Stimulated activated CD8-positive, alpha-beta memory T cell treated with anti-CD3 and anti-CD28 coated beads, Interleukin-12 subunit alpha, Interleukin-12 subunit beta, amount 100 ng/mL, for 24 hours (primary cell): ENCODE data around the gene GPC6.
"Not testable (repeated sequence)": the region's sequence is repeated elsewhere in the genome, so short reads cannot be mapped to it uniquely, and the experiment has no call there.

ENCODE experiments used
- DNase-seq: peaks from one replicate; pipeline ENCODE4 v3.0.0-alpha.2; 2020; ENCODE audit errors: extremely low read depth

Gene GPC6

DNA sequence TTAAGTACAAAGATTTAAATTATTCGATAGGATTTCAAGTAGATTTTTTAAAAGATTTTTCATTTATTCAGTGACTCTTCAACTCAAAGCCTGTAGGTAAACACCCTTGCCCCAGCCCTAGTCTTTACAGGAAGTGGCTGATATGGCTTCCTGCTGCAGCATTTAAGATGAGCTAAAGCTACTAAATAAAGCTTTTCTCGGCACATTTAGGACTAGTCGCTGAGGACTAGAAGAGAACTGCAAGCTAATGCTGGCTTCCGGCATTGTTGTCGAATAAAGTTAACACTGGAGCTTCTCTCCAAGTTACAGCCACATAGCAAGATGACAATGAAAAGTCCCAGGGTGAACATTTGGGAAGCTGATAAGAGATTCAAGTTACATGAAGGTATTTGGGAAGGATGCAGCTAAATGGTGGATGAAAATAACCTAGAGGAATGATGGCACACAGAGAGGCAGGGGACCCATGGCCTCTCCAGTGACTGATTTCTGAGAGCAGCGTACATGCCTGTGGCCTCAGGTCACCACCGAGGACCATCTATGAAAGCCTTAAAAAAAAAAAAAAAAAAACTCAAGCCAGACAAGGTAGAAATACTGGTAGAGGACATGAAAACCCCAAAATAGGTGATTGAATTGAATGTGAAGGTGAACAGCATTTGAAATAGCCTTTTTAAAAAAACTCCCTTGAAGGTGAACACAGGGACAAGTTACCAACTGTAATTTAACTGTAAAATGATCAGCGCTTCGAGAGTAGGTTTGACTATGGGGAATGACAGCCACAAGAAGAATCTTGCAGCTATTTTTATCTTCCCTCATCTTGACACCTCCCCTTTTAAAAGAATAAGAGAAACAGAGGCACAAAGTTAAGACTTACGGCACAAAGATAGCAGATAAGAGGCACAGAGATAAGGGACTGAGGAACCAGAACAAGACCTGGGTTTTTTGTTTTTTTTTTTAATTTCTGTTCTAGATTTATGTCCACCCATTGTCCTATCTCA lies 1097.5 kb downstream of the GPC6 start:
- DNase-seq, result no peak

DNA sequence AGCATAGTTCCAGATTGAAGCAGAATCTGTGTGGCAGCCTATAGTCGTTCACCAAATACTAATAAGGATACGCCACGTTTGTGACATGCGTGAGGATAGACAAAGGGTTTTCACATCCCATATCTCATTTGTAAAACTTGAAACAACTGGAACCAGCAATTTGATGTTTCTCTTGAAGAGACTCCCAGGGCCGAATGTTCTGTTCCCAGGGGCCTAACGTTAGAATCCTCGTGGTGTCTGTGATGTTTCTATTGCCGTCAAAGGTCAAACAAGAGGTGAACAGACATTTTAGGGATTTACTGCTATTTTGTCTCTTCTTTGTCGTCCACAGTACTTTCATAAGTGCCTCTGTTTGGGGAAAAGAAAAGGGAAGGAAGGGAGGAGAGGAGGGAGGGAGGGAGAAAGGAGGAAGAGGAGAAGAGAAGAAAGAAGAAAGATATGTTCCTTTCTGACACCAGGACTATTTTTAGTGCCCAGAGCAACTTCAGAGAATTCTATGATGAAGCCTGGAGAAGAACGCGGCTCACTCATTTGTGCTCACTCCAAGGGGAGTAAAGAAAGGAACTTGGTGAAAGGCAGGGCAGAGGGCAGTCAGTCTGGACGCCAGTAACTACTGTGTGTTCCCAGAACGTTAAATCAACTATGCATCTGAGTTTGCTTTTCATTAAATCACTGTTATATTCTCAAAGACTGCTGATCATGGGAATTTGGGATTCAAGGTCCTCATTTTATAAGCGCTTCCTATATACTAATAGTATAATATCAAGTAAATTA lies 1098.3 kb downstream of the GPC6 start:
- no peak for DNase-seq

DNA sequence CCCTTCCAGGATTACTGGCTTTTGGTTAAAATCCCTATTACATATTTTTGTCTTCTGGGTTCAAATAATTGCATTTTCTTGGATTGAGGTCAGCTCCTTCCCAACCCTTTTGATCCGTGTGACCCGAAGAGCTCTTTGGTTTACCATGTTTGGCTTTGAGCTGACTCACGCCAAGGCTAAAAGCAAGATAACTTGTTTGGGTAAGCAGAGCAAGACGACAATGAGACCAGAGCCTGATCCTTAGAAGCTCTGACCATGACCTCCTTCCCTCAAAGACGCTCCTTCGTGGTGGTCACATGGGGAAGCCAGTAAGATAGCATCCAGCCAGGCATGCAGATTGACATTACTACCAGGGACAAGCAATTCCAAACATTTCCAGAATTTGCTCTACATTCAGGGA lies 1099.0 kb downstream of the GPC6 start:
- no peak for DNase-seq

DNA sequence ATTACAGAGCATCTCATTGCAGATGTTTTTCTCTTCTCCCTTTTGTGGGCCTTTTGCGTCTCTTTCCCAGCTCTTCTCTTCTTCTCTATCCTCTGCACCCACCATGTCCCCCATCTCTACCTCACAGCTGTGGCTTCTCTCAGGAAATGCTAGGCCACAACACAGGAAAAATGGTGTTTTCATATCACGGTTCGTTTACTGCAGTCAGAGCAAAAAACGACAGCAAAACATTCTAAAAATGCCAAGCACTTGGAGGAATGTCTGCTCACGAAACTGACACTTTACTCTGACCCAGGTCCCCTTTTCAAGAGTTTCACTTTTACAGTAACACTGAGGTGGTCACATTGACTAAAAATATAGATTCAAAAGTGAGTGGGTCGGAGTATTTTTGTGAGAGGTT lies 1100.7 kb downstream of the GPC6 start:
- no peak for DNase-seq

DNA sequence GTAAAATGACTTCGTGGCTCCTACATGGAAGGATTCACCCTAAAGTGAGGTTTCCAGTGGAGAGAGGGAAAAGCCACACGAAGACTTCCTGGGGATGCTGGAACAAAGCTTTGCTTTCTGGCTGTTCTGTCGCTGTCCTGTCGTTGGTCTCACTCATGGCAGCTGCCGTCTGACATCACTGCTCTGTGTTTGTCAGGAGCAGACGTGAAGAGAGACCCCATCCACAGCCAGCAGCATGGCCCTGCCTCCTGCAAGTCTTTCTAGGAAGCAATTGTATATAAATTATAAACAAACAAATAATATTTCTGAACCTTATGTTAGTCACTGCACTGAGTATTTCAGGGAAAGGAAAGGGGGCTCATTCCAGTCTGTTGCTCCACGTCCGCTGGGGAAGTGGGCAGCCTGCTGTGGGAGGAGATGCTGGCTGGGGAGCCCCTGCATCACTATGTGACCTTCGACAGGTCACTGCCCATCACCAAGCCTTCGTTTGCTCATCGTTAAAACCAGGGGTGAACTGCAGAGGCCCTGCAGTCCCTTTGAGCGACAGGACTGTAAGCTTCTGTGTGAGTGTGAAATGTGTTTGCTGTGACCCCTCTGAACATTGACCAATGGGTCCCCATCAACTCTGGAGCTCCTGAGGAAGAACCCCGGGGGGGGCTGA lies 1101.9 kb downstream of the GPC6 start:
- DNase-seq, result no peak

DNA sequence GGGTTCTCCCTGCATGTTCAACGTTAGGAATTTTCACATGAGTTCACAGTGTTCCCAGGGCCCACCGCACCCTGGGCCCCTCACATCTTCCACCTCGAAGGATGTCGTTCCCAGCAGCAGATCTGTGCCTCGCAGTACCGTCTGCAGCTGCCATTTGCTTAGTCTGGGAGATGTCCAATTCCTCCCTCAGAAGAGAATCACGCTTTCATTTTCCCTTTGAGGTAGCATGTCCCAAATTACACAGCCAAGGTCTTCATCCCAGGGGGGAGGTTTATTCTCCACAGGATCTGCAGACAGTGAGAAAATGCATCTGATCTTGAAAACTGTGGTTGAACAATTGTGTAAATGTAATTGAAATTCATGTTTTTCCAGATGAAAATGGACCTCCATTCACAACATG lies 1102.7 kb downstream of the GPC6 start:
- no peak for DNase-seq

DNA sequence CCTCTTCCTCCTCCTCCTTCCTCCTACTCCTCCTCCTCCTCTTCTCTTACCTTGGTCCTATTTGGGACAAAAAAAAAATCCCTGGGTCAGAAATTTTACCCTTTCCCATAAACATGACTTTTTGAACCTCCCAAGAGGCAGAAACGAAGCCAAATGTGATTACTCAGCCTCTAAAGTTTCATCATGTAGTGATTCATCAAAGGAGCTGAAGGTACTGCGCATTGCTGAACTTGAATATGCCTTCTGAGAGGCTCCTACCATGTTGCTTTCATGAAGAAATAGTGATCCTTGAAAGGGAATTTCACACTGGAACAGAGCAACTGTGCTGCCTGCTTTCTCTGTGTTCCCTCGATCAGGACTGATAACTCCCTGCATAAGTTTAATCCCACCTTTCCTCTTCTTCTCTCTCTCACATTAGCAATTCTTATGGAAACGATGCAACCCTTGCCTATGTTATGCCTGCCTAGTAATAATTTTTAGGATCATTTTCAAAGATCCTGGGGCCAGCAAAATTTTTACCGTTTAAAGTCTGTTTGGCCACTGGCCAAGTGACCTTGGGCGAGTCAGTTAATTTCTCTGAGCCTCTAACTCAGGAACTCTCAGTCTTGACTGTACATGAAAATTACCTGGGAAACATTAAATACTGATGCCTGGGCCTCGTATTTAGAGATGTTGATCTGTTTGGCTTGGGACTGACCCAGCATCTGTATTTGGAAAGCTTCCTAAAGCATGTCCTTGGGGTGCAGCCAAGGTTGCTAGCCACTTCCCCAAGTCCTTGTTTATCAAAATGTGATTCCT lies 1103.3 kb downstream of the GPC6 start:
- DNase-seq, result no peak

DNA sequence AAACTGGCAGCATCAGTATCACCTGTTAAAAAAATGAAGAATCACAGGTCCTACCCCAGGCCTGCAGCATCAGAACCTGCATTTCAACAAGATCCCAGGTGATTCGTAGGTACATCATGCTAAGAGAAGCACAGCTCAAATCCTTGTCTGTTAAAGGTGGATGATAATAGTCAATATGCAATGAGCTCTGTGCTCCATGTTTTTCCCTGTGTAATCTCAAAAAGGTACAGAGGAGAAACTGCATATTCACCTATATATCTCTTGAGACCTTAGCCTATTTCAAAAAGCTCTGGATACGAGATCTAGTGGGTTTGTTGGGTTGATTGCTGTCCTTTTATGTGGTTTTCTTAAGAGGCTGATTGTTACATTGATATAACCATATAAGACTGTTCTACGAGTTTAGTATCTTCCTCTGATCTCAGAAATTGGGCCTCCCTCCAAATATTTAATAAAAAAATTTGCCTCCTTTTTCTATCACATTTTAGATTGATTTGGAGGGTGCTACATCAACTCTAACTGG lies 1104.0 kb downstream of the GPC6 start:
- no peak for DNase-seq

DNA sequence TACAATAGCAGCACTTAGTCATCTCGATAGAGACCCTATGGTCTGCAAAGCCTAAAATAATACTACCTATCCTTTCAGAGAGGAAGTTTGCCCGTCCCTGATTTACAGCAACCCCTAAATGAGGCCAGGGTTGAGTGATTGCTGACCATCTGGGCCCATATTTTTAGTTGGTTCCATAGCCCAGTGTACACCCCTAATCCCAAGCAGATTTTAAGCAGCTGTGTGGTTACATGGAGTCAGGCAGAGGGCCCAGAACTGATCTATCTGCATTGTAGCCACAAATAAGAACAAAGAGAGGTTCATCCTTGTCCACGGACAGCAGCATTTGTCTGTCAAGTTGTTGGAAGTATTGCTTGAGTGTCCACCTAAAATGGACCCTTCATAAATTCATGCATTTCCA lies 1104.7 kb downstream of the GPC6 start:
- DNase-seq, result no peak

DNA sequence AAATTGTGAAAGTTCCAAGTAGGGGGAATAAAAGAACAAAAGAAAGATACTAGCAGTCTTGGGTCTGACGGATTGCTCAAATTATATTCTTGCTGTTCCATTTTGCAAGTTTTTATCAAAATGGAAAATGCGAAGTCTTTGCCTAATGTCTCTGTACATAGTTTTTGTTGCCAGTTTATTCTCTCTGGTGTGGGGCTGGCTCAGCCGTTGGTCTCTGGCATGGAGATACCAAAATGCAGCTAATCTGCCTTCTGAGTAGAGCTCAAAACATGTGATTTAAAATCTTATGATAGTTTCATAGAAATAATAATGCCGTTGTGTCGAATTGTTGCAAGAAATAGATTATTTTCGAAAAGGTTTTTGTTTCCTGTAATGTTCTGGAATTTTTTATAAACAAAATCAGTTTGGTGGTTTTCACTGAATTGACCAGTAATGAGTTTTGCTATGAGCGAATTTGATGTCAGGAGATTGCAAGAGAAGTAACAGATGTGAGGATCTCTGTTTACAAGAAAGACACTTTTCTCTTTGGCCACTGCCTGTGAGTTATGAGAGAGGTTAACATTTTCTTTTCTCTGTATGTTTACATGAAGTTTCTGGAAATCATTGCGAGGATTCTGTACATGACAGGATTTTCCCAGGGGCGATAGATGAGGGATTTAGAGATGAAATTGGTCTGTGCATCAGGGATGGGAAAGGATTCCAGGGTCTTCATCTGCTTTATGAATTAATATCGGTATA lies 1105.9 kb downstream of the GPC6 start:
- no peak for DNase-seq

DNA sequence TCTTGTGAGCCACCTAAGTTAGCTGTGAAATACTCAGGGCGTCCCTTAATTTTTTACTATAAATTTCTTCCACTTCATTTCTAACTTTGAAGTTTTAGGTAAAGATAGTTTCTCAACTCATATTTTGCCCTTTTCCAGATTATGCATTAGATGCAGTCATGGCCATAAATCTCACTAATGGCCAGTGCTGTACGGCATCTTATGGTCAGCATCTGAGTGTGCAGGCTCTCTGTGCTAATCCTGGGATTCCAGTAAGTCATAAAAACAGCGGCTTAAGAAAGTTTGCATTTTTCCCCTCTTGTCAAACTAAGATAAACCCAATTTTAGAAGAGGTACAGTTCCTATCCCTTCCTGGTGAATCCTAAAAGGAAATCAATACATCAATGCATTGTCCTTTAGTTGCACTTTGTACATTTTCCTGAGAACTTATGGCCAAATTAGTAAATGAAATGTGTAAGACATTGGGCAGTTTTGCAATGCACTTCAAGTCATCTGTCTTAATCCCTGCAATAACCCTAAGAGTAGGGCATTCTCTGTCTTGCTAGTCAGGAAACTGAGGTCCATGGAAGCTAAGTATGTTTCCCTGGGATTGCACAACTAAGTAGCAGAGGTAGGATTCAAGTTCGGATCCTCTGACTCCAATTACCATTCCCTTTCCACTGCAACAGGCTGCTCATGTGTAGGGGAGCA lies 1106.7 kb downstream of the GPC6 start:
- DNase-seq, result no peak

DNA sequence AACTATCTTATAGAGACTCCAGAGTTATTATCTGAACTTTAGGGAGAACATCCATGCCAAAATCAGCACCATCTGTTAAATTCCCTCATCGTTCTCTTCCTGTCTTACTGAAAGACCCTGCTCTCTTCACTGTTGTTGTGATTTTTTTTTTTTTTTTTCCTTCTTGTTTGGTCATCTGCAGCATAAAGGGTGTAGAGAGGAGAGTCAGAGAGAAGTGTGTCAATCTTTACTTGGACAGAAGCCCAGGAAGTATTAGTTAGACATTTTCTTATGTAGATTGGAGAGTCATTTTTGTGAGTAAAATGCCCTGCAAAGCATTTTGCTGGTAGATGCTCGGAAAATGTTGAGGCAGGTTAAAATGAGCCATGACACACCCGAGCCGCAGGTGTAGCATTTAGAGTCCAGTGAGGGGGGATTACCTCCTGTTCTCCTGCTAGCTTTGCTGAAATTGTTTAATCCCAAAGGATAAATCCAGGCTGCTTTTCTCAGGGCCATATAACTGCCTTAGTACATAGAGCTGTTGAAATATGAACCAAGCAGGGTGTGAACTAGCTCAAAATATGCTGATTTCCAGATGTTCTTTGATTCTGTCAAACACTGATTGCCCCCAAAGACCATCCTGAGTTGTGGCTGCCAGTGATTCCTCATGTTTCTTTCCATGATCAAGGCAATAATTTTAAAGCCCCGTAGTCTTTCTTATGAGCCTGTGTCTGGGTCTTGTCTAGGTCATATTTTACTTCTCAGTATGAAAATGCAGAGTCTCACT lies 1109.3 kb downstream of the GPC6 start:
- DNase-seq, result no peak

DNA sequence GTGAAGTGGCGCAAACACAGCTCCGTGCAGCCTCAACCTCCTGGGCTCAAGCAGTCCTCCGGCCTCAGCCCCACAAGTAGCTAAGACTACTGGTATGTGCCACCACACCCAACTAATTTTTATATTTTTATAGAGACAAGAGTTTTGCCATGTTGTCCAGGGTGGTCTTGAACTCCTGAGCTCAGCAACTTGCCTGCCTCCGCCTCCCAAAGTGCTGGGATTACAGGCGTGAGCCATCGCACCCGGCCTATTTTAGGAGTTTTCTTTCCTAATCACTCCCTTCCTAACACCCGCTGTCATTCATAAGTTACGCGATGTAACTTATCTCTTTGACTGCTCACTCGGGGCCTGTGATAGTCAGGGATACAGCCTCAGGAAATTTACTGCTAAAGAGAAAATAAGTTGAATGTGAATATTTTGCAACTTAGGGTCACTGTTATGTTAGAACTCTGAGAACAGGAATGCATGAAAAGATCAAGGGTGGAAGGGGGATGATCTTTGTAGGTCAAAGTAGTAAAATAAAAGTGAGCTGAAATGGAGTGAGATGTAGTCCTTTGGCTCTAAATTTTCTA lies 1112.6 kb downstream of the GPC6 start:
- no peak for DNase-seq

DNA sequence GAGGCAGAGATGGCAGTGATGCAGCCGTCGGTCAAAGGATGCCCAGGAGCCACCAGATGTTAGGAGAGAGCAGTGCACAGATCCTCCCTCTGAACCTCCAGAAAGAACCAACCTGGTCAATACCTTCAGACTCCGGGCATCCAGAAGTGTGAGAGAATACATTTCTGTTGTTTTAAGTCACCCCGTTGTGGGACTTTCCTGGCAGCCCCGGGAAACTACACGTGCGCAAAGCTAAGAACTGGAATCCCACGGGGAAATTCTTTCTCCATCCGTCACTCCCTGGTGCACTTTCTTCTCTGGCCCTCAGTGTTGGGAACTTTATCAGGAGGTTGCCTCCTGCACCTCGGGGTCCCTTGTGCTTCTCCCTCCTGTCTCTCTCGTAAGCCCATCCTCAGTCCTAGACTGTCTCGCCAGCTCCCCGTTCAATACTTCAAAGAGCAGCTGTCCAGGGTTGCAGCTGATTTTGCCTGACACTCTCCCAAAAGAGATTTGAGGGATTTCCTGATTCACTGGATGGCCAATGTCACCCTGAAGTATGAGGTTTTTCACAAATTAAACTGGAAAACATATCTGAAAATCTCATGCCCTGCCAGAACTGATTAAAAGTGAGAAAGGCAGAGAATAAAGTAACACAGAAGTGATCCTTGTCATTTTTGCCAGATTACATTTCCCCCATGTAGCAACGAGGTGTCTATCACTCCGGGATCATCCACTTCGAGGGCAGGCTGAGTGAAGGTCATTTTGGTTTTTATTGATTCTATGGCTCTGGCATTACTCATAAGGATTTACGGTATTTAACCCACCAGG lies 1116.0 kb downstream of the GPC6 start:
- DNase-seq, result no peak

DNA sequence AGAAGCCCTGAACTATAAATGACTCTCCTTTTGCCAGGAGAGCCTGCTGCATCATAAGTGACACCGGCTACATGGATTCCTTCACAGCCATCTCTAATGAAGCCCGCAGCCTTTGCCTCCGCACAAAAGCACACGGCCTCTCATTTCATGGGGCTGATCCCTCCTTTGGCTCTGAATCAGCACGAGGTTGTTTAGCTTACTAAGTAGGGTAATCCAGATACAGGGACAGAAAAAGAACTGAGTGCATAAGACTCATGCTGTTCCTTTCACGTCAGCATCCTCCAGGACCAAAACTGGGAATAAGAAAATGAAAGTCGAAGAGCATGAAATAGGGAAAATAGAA lies 1116.6 kb downstream of the GPC6 start:
- no peak for DNase-seq

DNA sequence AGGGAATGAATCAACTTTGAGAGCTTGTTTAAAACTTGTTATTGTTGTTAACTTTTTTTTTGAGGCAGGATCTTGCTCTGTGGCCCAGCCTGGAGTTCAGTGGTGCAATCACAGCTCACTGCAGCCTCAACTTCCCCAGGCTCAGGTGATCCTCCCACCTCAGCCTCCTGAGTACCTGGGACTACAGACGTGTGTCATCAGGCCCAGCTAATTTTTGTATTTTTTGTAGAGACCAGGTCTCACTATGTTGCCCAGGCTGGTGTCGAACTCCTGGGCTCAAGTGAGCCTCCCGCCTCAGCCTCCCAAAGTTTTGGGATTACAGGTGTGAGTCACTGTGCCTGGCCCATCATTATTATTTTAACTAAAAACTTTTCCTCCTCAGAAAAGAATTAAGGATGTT lies 1117.1 kb downstream of the GPC6 start:
- not testable (repeated sequence) for DNase-seq

DNA sequence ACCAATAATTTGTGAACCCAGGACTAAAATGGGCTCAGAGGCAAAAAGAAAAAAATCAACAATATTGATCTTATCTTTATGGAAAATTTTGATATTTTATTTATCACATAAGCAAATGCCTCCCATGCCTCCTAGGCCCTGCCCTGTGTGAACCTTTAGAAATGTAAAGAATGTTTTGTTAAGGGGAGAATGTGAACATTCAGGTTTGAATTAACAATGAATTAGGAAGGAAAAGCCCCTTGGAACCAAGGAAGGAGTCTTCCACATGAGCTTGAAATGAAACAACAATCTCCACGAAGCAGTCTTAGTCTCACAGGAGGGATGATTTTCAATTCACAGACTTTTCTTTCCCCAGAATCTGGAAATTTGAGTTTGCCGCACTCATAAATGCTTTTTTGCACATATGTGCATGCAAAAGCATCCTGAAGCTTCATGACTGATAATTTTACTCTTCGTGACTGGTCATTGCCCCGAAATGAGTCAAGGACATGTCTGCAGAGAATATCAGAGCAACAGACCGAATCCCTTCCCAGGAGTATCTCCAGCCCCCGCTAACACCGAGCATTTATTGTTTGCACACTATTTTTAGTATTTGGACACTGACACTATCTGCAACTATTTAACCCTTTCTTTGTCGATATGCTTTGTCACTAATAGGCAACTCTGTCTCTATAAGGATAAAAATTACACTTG lies 1117.7 kb downstream of the GPC6 start:
- DNase-seq, result no peak
